Breast epithelium (tissue), 4 donors: ENCODE data around the gene SPATA1. TPM values are rescaled to one million over a fixed set of nuclear protein-coding genes. Genes with fewer than 3 reads are reported as not detected.

Source experiments
- DNase-seq, 2 donors: peaks; one replicate each; pipeline ENCODE4 v3.0.0-alpha.2; 2019; ENCODE audit warnings: low spot score in 2 of 2
- H3K27ac ChIP-seq, 2 donors: fragments of 200-600 bp; sonication (generic) in 1 of 2; one replicate each; pipeline ENCODE4 v1.5.1; 2016 to 2019; ENCODE audit warnings: mild to moderate bottlenecking in 1 of 2
- H3K27me3 ChIP-seq, 2 donors: fragments of 200-600 bp; sonication (generic) in 1 of 2; one replicate each; pipeline versions ENCODE4 v1.5.1 to v1.6.0; 2017 to 2019; ENCODE audit warnings: control low read depth in 1 of 2, mild to moderate bottlenecking in 1 of 2
- H3K36me3 ChIP-seq: fragments of 200-600 bp; one replicate; pipeline ENCODE4 v1.5.1; 2019
- H3K4me1 ChIP-seq, 2 donors: fragments of 200-600 bp; sonication (generic); one replicate each; pipeline ENCODE4 v1.5.1; 2016 to 2019; ENCODE audit warnings: control low read depth in 1 of 2
- H3K4me3 ChIP-seq, 3 donors: fragments of 200-600 bp; sonication (generic); 1 replicate in 2 of 3; 2 replicates in 1 of 3; pipeline ENCODE4 v1.5.1; 2016 to 2019; ENCODE audit warnings: mild to moderate bottlenecking in 3 of 3, moderate library complexity in 2 of 3
- H3K9me3 ChIP-seq, 2 donors: fragments of 200-600 bp; sonication (generic) in 1 of 2; one replicate each; pipeline ENCODE4 v1.5.1; 2016 to 2019; ENCODE audit warnings: control low read depth in 1 of 2
- CTCF ChIP-seq, 3 donors: fragments of 450-650 bp; IDR thresholded peaks; one replicate each; pipeline ENCODE4 v1.5.1; 2016 to 2017; ENCODE audit warnings: antibody characterized with exemption in 3 of 3, mild to moderate bottlenecking in 3 of 3, moderate library complexity in 3 of 3
- POLR2A ChIP-seq: fragments of 450-650 bp; IDR thresholded peaks from one replicate; pipeline ENCODE4 v1.6.1; 2016; ENCODE audit warnings: antibody characterized with exemption, mild to moderate bottlenecking, moderate library complexity
- POLR2AphosphoS5 ChIP-seq, 3 donors: sonication (generic); formaldehyde crosslinking; IDR thresholded peaks; one replicate each; pipeline ENCODE4 v1.6.1; 2017; ENCODE audit warnings: antibody characterized with exemption in 3 of 3
- intact Hi-C: fragments of 100-400 bp; cut with DNase I; formaldehyde crosslinking; loops from one replicate; pipeline ENCODE4 v1.15.1; 2023; ENCODE audit warnings: low total_unique reads
- total RNA-seq, 3 donors: library from RNA; depleted of rRNA; stranded (reverse); fragments of >200 nt; gene quantifications; one replicate each; pipeline ENCODE4 v1.1.0, GENCODE V29; 2016

The SPATA1 gene
- total RNA-seq, 3 donors from 2014 or later = 0.16 to 1.0 (median 0.33) TPM

GRCh38 chr1:84598846-84599741 is 92.9 kb downstream of the SPATA1 start:
- H3K27me3 ChIP-seq = no peaks in the 10 kb centered on the region
- no peaks in the 10 kb centered on the region for H3K36me3 ChIP-seq
- H3K27ac ChIP-seq = no peak overlapping the region
- no peak overlapping the region for H3K4me3 ChIP-seq
- no peaks in the 10 kb centered on the region for H3K9me3 ChIP-seq
- no peak for DNase-seq
- TF ChIP-seq CTCF (IDR thresholded peaks at IDR 0.05) = no peak
- H3K4me1 ChIP-seq = no peaks in the 10 kb centered on the region
- intact Hi-C loops = no loop called here

GRCh38 chr1:84600796-84601195 is 94.6 kb downstream of the SPATA1 start:
- no peaks in the 10 kb centered on the region for H3K36me3 ChIP-seq
- TF ChIP-seq POLR2AphosphoS5 (IDR thresholded peaks at IDR 0.05) (no peak), CTCF (IDR thresholded peaks at IDR 0.05) (no peak), POLR2A (no peak)
- no peaks in the 10 kb centered on the region for H3K27me3 ChIP-seq
- intact Hi-C loops = loop anchor here (10.0 kb wide), 1 partner anchor 1036 kb away; no protein-coding TSS in a partner anchor
- peaks cover 8 to 15% of the 10 kb centered on the region in 2 donors for H3K9me3 ChIP-seq
- no peaks in the 10 kb centered on the region for H3K4me1 ChIP-seq
- no peak overlapping the region for H3K27ac ChIP-seq
- no peak overlapping the region for H3K4me3 ChIP-seq
- no peak for DNase-seq

DNA sequence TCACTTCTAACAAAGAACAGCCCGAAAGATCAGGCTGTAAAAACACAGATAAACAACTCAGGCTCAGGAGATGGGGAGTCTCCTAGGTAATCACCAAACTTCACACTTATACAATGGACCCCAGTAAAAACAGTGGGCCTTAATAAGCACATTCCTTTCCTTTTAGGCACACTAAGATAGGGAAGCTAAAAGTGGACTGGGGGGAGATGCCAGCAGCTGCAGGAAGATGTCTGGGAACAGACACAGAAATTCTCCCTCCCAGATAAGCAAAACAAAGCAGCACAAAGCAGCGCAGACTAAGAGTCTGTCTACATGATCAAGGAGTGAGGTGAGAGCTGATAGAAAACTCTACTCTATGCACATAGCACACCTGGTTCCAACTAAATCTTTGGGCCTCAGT is 97.0 kb downstream of the SPATA1 start:
- Histone ChIP-seq H3K9me3 (peaks cover 10 to 19% of the 10 kb centered on the region in 2 donors), H3K4me3 (peak overlapping the region in 2 of 3 donors; percentile 27 to 57), H3K27me3 (no peaks in the 10 kb centered on the region), H3K4me1 (no peaks in the 10 kb centered on the region), H3K27ac (peak overlapping the region; percentile 62 to 74), H3K36me3 (no peaks in the 10 kb centered on the region)
- TF ChIP-seq POLR2AphosphoS5 (IDR thresholded peaks at IDR 0.05) (no peak), POLR2A (no peak), CTCF (IDR thresholded peaks at IDR 0.05) (no peak)
- intact Hi-C loops = loop anchor here (10.0 kb wide), 1 partner anchor 1038 kb away; no protein-coding TSS in a partner anchor
- no peak for DNase-seq

DNA sequence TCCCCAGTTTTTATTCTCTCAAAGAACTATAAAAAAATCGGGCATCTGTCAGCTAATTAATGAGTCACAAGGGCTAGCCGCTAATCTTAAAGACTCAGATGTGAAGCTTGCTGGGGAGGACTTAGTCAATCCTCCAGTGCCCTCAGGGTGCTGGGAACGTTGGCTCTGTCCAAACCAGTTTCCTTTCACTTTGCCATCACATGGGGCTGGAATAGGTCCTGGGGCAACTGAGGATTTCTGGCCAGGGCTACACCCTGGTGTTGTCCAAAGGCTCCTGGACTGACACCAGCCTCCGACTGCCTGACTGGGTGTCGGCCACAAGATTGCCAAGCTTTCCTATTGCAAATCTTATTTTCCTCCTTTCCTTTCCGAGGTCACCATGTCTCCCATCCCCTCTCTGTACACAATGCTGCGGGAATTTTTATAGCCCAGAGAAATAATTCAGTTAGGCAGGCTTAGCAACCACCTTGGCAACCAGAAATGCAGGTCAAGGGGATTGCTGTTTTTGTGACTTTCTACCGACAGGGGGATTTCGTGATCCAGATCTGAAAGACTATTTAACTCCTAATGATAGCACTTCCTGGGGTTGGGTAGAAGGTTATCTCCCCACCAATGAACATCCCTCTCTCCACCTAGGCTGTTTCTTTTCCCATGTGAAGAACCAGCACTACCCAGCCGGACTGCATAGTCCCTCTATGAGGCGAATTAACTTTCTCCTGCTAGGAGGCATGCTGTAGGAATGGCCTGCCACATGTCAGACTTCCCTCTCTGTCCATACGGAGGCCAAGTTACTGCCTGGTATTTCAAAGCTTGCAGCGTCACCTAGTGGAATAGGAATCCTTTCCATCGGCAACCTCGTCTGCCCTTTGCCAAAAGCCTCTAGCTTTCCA is 98.0 kb downstream of the SPATA1 start:
- intact Hi-C loops = loop anchor here (10.0 kb wide), 1 partner anchor 1039 kb away; no protein-coding TSS in a partner anchor
- no peak for TF ChIP-seq POLR2AphosphoS5 (IDR thresholded peaks at IDR 0.05)
- TF ChIP-seq POLR2A = no peak
- no peak for TF ChIP-seq CTCF (IDR thresholded peaks at IDR 0.05)
- no peaks in the 10 kb centered on the region for H3K36me3 ChIP-seq
- H3K27me3 ChIP-seq = no peaks in the 10 kb centered on the region
- peak overlapping the region; percentile 27 to 57 (median 28) for H3K4me3 ChIP-seq
- peaks cover 10 to 19% of the 10 kb centered on the region in 2 donors for H3K9me3 ChIP-seq
- no peaks in the 10 kb centered on the region for H3K4me1 ChIP-seq
- peak; percentile 63 to 65 for DNase-seq
- peak overlapping the region; percentile 62 to 74 for H3K27ac ChIP-seq
